HUES6 (cell line): Measurements from ENCODE around the gene DIS3L2.

Experiments
- H3K27ac ChIP-seq: 2 replicates; pipeline ENCODE4 v1.7.0; 2013; ENCODE audit warnings: low read depth, mild to moderate bottlenecking, low read length, inconsistent platforms
- H3K27me3 ChIP-seq: 2 replicates; pipeline ENCODE4 v1.6.1; 2013; ENCODE audit warnings: low read length; ENCODE audit not compliant: control insufficient read depth, insufficient read depth
- H3K36me3 ChIP-seq: 2 replicates; pipeline ENCODE4 v1.6.1; 2013; ENCODE audit warnings: low read length; ENCODE audit not compliant: control insufficient read depth, insufficient read depth
- H3K4me1 ChIP-seq: 2 replicates; pipeline ENCODE4 v1.6.1; 2013; ENCODE audit warnings: low read length; ENCODE audit not compliant: control insufficient read depth, insufficient read depth
- H3K4me3 ChIP-seq: 2 replicates; pipeline ENCODE4 v1.5.1; 2013; ENCODE audit warnings: low read depth, low read length
- H3K9ac ChIP-seq: one replicate; pipeline ENCODE4 v1.6.1; 2013; ENCODE audit warnings: mild to moderate bottlenecking, low read length
- H3K9me3 ChIP-seq: 2 replicates; pipeline ENCODE4 v1.6.1; 2013; ENCODE audit warnings: low read depth, low read length; ENCODE audit not compliant: control insufficient read depth, insufficient read depth

DIS3L2 gene

DNA sequence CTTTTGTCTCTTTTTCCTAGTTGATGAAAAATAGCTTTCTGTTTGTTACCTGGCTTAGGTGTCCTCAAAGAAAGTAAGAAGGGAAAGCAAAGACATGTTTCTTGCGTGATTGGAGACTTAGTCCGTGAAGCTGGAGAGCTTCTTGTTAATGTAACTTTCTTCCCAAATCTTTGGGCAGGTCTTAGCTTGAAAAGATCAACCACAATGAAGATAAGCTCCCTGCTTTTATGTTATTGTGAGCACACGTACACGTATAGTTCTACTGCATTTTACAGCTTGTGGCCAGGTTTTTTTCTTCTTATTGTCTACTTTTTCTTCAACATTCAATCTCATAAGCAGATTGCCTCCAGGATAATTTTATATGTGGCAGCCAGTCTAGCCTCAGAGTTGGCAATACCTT is 99.8 kb downstream of the DIS3L2 start:
- H3K27me3 ChIP-seq = no peaks in the 10 kb centered on the region
- H3K4me1 ChIP-seq = no peaks in the 10 kb centered on the region
- H3K36me3 ChIP-seq = no peaks in the 10 kb centered on the region
- H3K27ac ChIP-seq = no peak overlapping the region
- no peaks in the 10 kb centered on the region for H3K9me3 ChIP-seq
- no peak overlapping the region for H3K9ac ChIP-seq
- H3K4me3 ChIP-seq = no peak overlapping the region

DNA sequence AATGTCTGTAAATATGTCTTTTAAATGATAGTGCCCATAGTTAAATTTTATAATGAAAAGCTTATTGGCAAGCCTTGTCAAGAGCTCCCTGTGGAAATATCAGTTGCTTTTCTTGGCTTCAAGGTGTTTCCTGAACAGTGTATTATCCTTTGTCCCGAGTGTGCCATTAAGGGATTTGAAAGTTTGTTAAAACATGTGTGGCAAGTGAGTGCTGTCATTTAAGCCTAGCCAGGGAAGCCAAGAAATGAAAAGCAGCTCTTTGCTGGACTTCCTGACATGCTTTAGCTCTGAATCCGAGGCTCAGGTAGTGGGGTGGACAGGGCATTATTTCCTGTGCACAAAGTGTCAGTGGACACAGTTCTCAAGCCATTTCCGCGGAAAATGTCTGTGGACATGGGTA is 111.5 kb downstream of the DIS3L2 start:
- Histone ChIP-seq H3K4me3 (no peak overlapping the region), H3K4me1 (no peaks in the 10 kb centered on the region), H3K9me3 (no peaks in the 10 kb centered on the region), H3K27ac (no peak overlapping the region), H3K36me3 (no peaks in the 10 kb centered on the region), H3K27me3 (no peaks in the 10 kb centered on the region), H3K9ac (no peak overlapping the region)

GRCh38 chr2:232073699-232074098 is 112.2 kb downstream of the DIS3L2 start:
- Histone ChIP-seq H3K27me3 (no peaks in the 10 kb centered on the region), H3K27ac (no peak overlapping the region), H3K4me3 (no peak overlapping the region), H3K9ac (no peak overlapping the region), H3K36me3 (no peaks in the 10 kb centered on the region), H3K4me1 (no peaks in the 10 kb centered on the region), H3K9me3 (no peaks in the 10 kb centered on the region)

DNA sequence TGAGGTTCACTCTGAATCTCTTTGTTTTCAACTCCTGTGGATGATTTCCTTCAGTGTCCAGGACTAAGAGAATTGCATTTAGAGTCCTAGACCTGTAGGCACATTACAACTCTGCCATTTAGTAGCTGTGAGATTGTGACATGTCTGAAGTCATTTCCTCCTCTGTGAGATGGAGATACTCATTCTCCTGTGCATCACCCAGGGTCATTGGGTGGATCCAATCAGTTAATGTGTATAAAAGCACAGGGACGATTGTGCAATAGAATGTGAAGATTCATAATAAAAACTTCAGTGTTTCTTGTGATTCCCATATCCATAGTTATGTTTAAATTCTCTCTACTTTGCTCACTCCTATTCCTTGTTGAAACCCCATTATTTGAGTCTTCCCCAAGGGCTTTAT is 113.6 kb downstream of the DIS3L2 start:
- Histone ChIP-seq H3K9ac (no peak overlapping the region), H3K4me3 (no peak overlapping the region), H3K36me3 (no peaks in the 10 kb centered on the region), H3K4me1 (no peaks in the 10 kb centered on the region), H3K9me3 (no peaks in the 10 kb centered on the region), H3K27ac (no peak overlapping the region), H3K27me3 (no peaks in the 10 kb centered on the region)

DNA sequence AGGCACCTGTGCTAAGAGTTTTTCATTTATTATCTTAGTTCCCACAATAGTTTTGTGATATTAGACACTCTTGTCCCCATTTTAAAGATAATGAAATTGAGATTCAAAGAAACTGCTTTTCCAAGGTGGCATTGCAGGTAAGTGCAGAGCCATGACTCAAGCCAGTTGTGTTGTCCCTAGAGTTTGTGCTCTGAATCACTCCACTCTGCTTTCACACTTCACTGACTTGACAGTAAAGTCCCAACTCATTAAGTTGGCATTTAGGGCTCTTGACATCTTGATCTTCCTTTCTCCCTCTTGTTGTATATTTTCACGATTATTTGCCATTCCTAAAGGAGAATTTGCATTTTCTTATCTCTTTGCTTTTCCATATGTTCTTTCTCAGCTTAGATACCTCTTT is 114.3 kb downstream of the DIS3L2 start:
- Histone ChIP-seq H3K9me3 (no peaks in the 10 kb centered on the region), H3K27me3 (no peaks in the 10 kb centered on the region), H3K9ac (no peak overlapping the region), H3K4me3 (no peak overlapping the region), H3K27ac (no peak overlapping the region), H3K36me3 (no peaks in the 10 kb centered on the region), H3K4me1 (no peaks in the 10 kb centered on the region)

- Histone ChIP-seq H3K4me1 (no peaks in the 10 kb centered on the region), H3K36me3 (no peaks in the 10 kb centered on the region), H3K27ac (no peak overlapping the region), H3K9ac (no peak overlapping the region), H3K27me3 (no peaks in the 10 kb centered on the region), H3K4me3 (no peak overlapping the region), H3K9me3 (no peaks in the 10 kb centered on the region)
Observed at GRCh38 chr2:232076272-232076671, 114.8 kb downstream of the DIS3L2 start.

DNA sequence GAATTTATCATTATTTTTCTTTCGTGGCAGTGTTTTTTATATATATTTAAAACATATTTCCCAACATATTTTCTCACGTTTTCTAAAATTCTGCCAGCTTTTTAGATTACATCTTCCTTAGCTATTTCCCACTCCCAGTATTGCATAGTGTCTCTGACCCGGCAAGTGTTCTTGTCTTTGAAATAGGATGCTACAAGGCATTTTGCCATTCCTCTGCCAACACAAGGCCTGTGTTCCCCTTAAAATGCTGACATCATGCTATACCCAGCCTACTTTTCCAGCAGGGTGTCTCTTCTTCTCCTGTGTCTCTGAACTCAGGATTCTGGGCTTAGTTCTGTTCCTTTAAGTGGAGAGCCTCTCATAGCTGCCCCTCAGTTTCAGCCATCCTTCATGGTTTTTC is 115.2 kb downstream of the DIS3L2 start:
- Histone ChIP-seq H3K36me3 (no peaks in the 10 kb centered on the region), H3K27me3 (no peaks in the 10 kb centered on the region), H3K27ac (no peak overlapping the region), H3K4me1 (no peaks in the 10 kb centered on the region), H3K4me3 (no peak overlapping the region), H3K9ac (no peak overlapping the region), H3K9me3 (peaks cover 3% of the 10 kb centered on the region; the same call in 1 of the 2 replicates)

- no peak overlapping the region for H3K27ac ChIP-seq
- H3K9ac ChIP-seq = no peak overlapping the region
Observed at GRCh38 chr2:232085164-232085563, 123.7 kb downstream of the DIS3L2 start.

DNA sequence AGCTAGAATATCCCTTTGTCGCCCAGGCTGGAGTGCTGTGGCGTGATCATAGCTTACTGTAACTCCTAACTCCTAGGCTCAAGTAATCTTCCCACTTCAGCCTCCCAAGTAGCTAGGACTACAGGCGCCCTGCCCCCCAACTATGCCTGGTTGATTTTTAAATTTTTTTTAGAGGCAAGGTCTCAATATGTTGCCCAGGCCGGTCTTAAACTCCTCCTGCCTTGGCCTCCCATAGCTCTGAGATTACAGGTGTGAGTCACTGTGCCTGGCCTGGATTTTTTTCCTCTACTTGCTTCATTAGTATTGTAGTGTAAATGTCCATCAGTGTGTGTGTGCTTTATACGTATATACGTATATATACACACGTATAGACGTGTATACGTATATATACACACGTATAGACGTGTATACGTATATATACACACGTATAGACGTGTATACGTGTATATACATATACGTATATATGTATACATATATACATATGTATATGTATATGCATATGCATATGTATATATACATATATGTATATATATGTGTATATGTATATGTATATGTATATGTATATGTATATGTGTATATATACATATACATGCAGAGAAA is 124.4 kb downstream of the DIS3L2 start:
- H3K4me1 ChIP-seq = no peaks in the 10 kb centered on the region

More at GRCh38 chr2:232085164-232085563, 123.7 kb downstream of the DIS3L2 start:
- no peaks in the 10 kb centered on the region for H3K4me1 ChIP-seq
- no peak overlapping the region for H3K4me3 ChIP-seq
- H3K36me3 ChIP-seq = 0 out of 2 replicates have a peak, but pooled peaks cover 3% of the 10 kb centered on the region
- peaks cover 22% of the 10 kb centered on the region for H3K9me3 ChIP-seq
- no peaks in the 10 kb centered on the region for H3K27me3 ChIP-seq

GRCh38 chr2:232088771-232089170 is 127.3 kb downstream of the DIS3L2 start:
- no peak overlapping the region for H3K27ac ChIP-seq
- H3K36me3 ChIP-seq = 0 out of 2 replicates have a peak, but pooled peaks cover 3% of the 10 kb centered on the region
- H3K4me3 ChIP-seq = no peak overlapping the region
- H3K9me3 ChIP-seq = 0 out of 2 replicates have a peak, but pooled peaks cover 1% of the 10 kb centered on the region
- H3K4me1 ChIP-seq = no peaks in the 10 kb centered on the region
- H3K27me3 ChIP-seq = no peaks in the 10 kb centered on the region
- no peak overlapping the region for H3K9ac ChIP-seq

More for the DNA sequence above, 124.4 kb downstream of the DIS3L2 start:
- Histone ChIP-seq H3K4me3 (no peak overlapping the region), H3K27me3 (no peaks in the 10 kb centered on the region), H3K9ac (no peak overlapping the region), H3K27ac (no peak overlapping the region), H3K9me3 (peaks cover 22% of the 10 kb centered on the region), H3K36me3 (0 out of 2 replicates have a peak, but pooled peaks cover 3% of the 10 kb centered on the region)

- no peaks in the 10 kb centered on the region for H3K27me3 ChIP-seq
- no peak overlapping the region for H3K27ac ChIP-seq
- no peak overlapping the region for H3K9ac ChIP-seq
- no peaks in the 10 kb centered on the region for H3K9me3 ChIP-seq
- H3K4me3 ChIP-seq = no peak overlapping the region
- H3K36me3 ChIP-seq = 0 out of 2 replicates have a peak, but pooled peaks cover under 1% of the 10 kb centered on the region
- no peaks in the 10 kb centered on the region for H3K4me1 ChIP-seq
Observed at GRCh38 chr2:232094201-232094600, 132.7 kb downstream of the DIS3L2 start.
